Thoracic aorta (tissue), 2 donors: Measurements from ENCODE around the gene B3GNT7. TPM values are rescaled to one million over a fixed set of nuclear protein-coding genes. Genes with fewer than 3 reads are reported as not detected.

Experiments used
- ATAC-seq: fragments of 150-250 bp; one replicate; pipeline ENCODE4 v1.8.0; 2017; ENCODE audit warnings: low read depth; ENCODE audit not compliant: insufficient number of reproducible peaks, low FRiP score
- DNase-seq: peaks from one replicate; pipeline ENCODE4 v3.0.0-alpha.2; 2020; ENCODE audit warnings: low spot score
- H3K27ac ChIP-seq, 2 donors: fragments of 200-600 bp; sonication (generic); 1 replicate in 1 of 2; 2 replicates in 1 of 2; pipeline ENCODE4 v1.5.1; 2016; ENCODE audit warnings: mild to moderate bottlenecking in 2 of 2, moderate library complexity in 2 of 2
- H3K27me3 ChIP-seq: fragments of 200-600 bp; sonication (generic); replicated peaks from 2 replicates; pipeline ENCODE4 v1.6.0; 2016; ENCODE audit warnings: mild to moderate bottlenecking; ENCODE audit not compliant: insufficient read depth
- H3K36me3 ChIP-seq: fragments of 200-600 bp; sonication (generic); one replicate; pipeline ENCODE4 v1.5.1; 2016
- H3K4me1 ChIP-seq, 2 donors: fragments of 200-600 bp; sonication (generic); 1 replicate in 1 of 2; 2 replicates in 1 of 2; pipeline versions ENCODE4 v1.5.1 to v1.6.0; 2016; ENCODE audit warnings: low read depth in 2 of 2, mild to moderate bottlenecking in 1 of 2; ENCODE audit not compliant: control insufficient read depth in 1 of 2
- H3K4me3 ChIP-seq: fragments of 200-600 bp; sonication (generic); 2 replicates; pipeline ENCODE4 v1.5.1; 2016; ENCODE audit warnings: mild to moderate bottlenecking
- H3K9me3 ChIP-seq: fragments of 200-600 bp; sonication (generic); 2 replicates; pipeline ENCODE4 v1.5.1; 2016
- total RNA-seq, 2 donors: library from RNA; depleted of rRNA; stranded (reverse); fragments of >200 nt; gene quantifications; one replicate each; pipeline versions ENCODE4 v1.1.0 to v1.2.3, GENCODE V29; 2016
- TF ChIP-seq, protein P1 (sequence below): fragments of 200-600 bp; sonication (generic); IDR thresholded peaks from one replicate; pipeline ENCODE4 v1.5.1; 2019; ENCODE audit warnings: antibody characterized with exemption

The B3GNT7 gene
- total RNA-seq, 2 donors from 2014 or later: 11.4 to 17.5 TPM

DNA sequence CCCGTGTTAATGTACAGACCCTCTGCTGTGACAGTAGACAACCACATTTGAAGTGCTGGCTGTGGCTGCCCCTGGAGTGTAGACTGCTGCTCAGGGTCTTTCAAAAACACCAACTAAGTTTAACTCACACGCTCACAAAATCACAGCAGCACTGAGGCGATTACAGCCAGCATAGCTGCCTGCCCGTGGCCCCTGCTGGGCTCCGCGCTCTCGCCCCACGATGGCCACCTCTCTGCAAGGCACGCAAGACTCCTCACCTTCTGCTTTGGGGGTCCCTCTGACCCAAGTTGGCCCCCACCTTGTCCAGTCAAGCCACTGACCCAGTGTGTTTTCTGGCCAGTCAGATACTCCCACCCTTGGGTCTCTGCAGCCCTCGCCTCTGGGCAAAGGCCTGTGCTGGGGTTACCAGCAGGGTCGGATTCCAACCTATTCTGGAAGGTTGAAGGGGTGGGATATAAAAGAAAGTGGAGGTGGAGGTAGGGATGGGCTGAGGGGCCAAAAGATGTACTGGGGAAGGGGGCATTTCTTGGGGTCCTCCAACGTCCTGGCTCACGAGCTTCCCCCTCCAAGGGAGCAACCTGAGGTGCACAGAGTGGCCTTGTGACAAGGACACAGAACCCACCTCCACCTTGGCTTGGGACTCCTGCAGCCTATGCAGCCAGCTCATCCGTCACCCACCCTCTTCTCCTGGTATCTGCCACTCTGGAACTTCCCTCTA, 2.9 kb upstream of the B3GNT7 start:
- DNase-seq (no peak), ATAC-seq (no peak)
- Histone ChIP-seq H3K27me3 (no peaks in the 10 kb centered on the region), H3K9me3 (no peaks in the 10 kb centered on the region), H3K4me1 (peaks cover 8 to 44% of the 10 kb centered on the region in 2 donors), H3K4me3 (no peak overlapping the region), H3K27ac (peak overlapping the region in 1 of 2 donors; percentile 8), H3K36me3 (no peaks in the 10 kb centered on the region)
- TF ChIP-seq, protein P1, sequence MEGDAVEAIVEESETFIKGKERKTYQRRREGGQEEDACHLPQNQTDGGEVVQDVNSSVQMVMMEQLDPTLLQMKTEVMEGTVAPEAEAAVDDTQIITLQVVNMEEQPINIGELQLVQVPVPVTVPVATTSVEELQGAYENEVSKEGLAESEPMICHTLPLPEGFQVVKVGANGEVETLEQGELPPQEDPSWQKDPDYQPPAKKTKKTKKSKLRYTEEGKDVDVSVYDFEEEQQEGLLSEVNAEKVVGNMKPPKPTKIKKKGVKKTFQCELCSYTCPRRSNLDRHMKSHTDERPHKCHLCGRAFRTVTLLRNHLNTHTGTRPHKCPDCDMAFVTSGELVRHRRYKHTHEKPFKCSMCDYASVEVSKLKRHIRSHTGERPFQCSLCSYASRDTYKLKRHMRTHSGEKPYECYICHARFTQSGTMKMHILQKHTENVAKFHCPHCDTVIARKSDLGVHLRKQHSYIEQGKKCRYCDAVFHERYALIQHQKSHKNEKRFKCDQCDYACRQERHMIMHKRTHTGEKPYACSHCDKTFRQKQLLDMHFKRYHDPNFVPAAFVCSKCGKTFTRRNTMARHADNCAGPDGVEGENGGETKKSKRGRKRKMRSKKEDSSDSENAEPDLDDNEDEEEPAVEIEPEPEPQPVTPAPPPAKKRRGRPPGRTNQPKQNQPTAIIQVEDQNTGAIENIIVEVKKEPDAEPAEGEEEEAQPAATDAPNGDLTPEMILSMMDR: no peak

DNA sequence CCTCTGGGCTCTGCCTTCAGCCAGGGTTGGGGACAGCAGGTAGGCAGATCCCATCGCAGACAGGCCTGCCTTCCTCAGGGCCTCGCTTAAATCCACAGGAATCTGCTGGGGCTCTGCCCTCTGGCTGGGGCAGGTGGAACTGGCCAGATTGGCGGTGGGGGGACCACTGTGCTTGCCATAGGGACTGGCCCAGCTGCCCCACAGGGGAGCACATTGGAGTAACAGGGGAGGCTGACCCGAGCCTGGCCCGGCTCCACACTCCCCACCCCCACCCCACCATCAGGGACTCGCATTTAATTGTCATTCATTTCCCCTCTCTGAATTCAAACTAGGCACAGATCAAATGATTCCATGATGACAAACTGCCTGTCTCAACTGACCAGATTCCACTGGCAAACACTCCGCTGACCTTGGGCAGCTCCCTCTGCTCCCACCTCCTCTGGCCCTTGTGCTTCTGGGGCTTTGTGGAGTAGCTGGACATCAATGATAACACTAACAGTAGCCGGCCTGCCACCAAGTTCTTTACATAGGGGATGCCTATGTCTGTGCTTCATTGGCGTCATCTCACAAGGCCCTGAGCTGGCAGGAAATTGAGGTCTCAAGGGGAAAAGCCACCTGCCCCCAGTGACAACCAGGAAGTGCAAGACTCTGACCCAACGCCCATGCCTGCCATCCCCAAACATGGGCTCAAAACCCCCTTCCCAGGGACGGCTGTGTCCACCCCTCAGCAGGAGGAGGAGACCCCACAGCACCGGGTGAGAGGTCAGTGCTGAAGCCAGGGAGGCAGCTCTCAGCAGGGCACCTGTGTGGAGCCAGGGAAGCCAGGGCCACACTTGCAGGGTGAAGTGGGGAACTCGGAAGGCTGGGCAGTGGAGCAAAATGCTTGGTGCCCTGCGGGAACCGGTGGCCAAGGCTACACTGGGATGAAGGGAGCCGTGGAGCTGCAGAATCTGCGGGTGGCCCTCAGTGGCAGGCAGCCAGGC, 2.1 kb upstream of the B3GNT7 start:
- DNase-seq: no peak
- Histone ChIP-seq H3K4me3 (no peak overlapping the region), H3K27me3 (no peaks in the 10 kb centered on the region), H3K27ac (peak overlapping the region; percentile 28 to 81), H3K36me3 (peaks cover 3% of the 10 kb centered on the region), H3K4me1 (peaks cover 4 to 41% of the 10 kb centered on the region in 2 donors), H3K9me3 (no peaks in the 10 kb centered on the region)
- TF ChIP-seq, protein P1: no peak
- no peak for ATAC-seq

DNA sequence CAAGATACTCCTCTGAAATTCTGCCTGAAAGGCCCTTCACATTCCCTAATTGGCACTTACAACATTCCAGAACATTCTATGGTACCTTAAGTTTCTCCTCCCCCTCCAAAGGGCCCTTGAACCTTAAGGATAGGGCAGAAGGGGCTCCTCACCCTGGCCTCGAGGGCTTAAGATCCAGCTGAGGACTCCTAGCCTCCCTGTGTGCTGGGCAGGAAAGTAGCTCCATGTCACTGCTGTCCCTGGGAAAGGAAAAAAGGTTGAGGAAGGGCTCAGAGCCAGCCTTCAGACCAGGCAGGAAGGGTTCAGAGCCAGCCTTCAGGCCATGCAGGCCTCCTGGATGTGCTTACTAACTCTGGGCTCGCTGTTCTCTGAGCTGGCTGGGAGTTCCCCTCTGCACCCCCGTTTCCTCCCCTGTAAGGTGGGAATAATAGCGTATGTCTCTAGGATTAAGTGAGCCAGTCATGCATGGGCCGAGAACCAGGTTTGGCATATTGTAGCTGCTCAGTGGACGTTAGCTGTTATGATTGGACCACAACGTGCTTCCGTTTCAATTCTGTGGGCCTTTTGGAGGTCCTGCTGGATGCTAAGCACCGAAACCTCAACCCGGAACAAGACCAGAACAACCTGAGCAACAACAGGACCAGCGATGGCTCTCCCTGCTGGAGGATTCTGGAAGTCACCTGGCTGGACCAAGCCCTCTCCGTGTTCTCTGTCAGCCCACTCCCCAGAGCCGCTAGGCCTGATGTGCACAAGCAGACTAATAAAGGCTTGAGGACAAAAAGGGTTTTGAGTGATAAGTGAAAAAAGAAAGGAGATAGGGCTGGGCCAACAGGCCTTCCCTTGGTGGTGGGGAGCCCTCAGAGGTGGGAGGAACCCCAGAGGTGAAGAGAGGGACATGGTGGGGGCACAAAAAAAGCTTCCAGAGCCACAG, 1.0 kb upstream of the B3GNT7 start:
- Histone ChIP-seq H3K4me1 (peaks cover 11 to 47% of the 10 kb centered on the region in 2 donors), H3K4me3 (peak overlapping the region; percentile 73), H3K9me3 (no peaks in the 10 kb centered on the region), H3K27ac (peak overlapping the region; percentile 48 to 81), H3K27me3 (no peaks in the 10 kb centered on the region), H3K36me3 (peaks cover 10% of the 10 kb centered on the region)
- ATAC-seq (no peak), DNase-seq (no peak)
- TF ChIP-seq, protein P1: peak; percentile 23

DNA sequence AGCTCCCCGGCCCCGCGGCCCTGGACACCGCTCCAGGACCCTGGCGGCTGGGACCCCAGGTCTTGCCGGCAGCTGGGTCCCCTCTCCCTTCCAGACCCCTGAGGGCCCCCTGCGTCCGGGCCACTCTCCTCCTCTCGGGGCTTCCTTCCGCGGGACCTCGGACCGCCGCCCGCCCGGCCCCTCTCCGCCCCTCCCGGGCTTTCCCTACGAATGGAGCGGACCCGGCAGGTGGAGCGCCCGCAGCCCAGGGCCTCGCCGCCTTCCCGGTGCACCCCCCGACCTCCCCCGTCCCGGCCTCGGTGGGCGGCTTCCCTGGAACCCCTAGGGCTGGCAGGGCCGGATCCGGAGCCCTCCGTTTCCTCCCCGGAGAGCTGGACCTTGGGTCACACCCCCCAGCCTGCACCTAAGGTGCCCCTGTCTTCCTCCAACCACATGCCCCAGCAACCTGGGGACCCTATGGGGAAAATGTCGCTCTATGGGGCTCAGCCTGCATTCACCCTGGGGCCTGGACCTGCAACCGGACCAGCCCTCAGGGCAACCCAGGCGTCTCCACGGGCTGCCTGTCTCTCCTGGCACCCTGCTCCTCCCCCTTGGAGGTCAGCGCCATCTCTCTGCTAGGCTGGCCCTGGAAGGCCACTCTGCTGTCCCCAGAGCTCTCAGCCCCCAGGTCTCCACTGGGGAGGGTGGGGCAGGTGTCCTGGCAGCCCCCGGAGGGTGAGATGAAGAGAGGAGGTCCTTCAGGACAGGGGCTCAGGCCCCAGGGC, 730 bp downstream of the B3GNT7 start:
- H3K4me3 ChIP-seq: peak overlapping the region; percentile 73
- H3K9me3 ChIP-seq: no peaks in the 10 kb centered on the region
- H3K4me1 ChIP-seq: peaks cover 24 to 64% of the 10 kb centered on the region in 2 donors
- H3K36me3 ChIP-seq: peaks cover 10% of the 10 kb centered on the region
- ATAC-seq (no peak), DNase-seq (no peak)
- TF ChIP-seq, protein P1: no peak
- no peaks in the 10 kb centered on the region for H3K27me3 ChIP-seq
- peak overlapping the region; percentile 43 to 81 for H3K27ac ChIP-seq
